ENCODE data around the gene ANO1.

- TF ChIP-seq, protein P1, sequence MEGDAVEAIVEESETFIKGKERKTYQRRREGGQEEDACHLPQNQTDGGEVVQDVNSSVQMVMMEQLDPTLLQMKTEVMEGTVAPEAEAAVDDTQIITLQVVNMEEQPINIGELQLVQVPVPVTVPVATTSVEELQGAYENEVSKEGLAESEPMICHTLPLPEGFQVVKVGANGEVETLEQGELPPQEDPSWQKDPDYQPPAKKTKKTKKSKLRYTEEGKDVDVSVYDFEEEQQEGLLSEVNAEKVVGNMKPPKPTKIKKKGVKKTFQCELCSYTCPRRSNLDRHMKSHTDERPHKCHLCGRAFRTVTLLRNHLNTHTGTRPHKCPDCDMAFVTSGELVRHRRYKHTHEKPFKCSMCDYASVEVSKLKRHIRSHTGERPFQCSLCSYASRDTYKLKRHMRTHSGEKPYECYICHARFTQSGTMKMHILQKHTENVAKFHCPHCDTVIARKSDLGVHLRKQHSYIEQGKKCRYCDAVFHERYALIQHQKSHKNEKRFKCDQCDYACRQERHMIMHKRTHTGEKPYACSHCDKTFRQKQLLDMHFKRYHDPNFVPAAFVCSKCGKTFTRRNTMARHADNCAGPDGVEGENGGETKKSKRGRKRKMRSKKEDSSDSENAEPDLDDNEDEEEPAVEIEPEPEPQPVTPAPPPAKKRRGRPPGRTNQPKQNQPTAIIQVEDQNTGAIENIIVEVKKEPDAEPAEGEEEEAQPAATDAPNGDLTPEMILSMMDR (IDR thresholded peaks at IDR 0.05), result no peak
- TF ChIP-seq POLR2A (IDR thresholded peaks at IDR 0.05), result no peak
Observed at GRCh38 chr11:70156291-70157037, 78.3 kb downstream of the ANO1 start.
